Nephron progenitor cell (in vitro differentiated cells): ENCODE results near the gene FAM3B.

Experiments
- DNase-seq: peaks from one replicate; pipeline ENCODE4 v3.0.0; 2021
- H3K27ac Mint-ChIP-seq: 2 replicates; pipeline ENCODE4 v1.8.0; 2021; ENCODE audit warnings: mild to moderate bottlenecking, moderate library complexity, mixed read lengths
- H3K27me3 Mint-ChIP-seq: 2 replicates; pipeline ENCODE4 v1.8.0; 2021; ENCODE audit warnings: mild to moderate bottlenecking, low read depth, mixed read lengths; ENCODE audit not compliant: poor library complexity
- H3K36me3 Mint-ChIP-seq: 2 replicates; pipeline ENCODE4 v1.8.0; 2021; ENCODE audit warnings: low read depth, mixed read lengths
- H3K4me1 Mint-ChIP-seq: 2 replicates; pipeline ENCODE4 v1.8.0; 2021; ENCODE audit warnings: mixed read lengths
- H3K4me3 Mint-ChIP-seq: 2 replicates; pipeline ENCODE4 v1.8.0; 2021; ENCODE audit warnings: mild to moderate bottlenecking, moderate library complexity, mixed read lengths
- H3K9me3 Mint-ChIP-seq: 2 replicates; pipeline ENCODE4 v1.8.0; 2021; ENCODE audit warnings: mild to moderate bottlenecking, moderate library complexity, mixed read lengths
- TF ChIP-seq, protein P1 (sequence below): fragments of 200-600 bp; sonication (generic); IDR thresholded peaks from 2 replicates; pipeline ENCODE4 v1.5.0; 2021; ENCODE audit warnings: antibody characterized with exemption

Gene FAM3B

GRCh38 chr21:41363370-41364270 is 47.0 kb downstream of the FAM3B start:
- H3K36me3 Mint-ChIP-seq, result no peaks in the 10 kb centered on the region
- no peaks in the 10 kb centered on the region for H3K9me3 Mint-ChIP-seq
- no peak overlapping the region for H3K4me3 Mint-ChIP-seq
- H3K4me1 Mint-ChIP-seq, result peaks cover 22% of the 10 kb centered on the region
- H3K27me3 Mint-ChIP-seq, result peaks cover 19% of the 10 kb centered on the region
- TF ChIP-seq, protein P1, sequence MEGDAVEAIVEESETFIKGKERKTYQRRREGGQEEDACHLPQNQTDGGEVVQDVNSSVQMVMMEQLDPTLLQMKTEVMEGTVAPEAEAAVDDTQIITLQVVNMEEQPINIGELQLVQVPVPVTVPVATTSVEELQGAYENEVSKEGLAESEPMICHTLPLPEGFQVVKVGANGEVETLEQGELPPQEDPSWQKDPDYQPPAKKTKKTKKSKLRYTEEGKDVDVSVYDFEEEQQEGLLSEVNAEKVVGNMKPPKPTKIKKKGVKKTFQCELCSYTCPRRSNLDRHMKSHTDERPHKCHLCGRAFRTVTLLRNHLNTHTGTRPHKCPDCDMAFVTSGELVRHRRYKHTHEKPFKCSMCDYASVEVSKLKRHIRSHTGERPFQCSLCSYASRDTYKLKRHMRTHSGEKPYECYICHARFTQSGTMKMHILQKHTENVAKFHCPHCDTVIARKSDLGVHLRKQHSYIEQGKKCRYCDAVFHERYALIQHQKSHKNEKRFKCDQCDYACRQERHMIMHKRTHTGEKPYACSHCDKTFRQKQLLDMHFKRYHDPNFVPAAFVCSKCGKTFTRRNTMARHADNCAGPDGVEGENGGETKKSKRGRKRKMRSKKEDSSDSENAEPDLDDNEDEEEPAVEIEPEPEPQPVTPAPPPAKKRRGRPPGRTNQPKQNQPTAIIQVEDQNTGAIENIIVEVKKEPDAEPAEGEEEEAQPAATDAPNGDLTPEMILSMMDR, result no peak
- DNase-seq, result no peak
- H3K27ac Mint-ChIP-seq, result no peak overlapping the region

DNA sequence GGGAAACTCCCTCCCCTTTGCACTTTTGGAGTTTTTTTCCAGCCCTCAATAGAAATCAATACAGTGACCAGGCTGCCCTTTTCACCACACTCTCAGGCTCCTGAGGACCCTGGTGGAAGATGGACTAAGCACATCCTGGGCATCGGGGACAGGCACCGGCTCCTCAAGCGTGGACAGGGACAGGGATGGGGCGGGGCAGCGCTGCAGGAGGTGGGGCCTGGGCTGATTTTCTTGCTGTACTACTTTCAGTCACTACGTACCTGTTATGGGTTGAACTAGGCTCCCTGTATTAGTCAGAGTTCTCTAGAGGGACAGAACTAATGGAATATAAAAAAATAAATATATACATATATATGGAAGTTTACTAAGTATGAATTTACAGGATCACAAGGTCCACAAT is 47.7 kb downstream of the FAM3B start:
- Mint-ChIP-seq H3K27me3 (peaks cover 19% of the 10 kb centered on the region), H3K4me1 (peaks cover 29% of the 10 kb centered on the region), H3K36me3 (no peaks in the 10 kb centered on the region), H3K9me3 (no peaks in the 10 kb centered on the region), H3K27ac (no peak overlapping the region), H3K4me3 (no peak overlapping the region)
- DNase-seq, result no peak
- TF ChIP-seq, protein P1, result no peak

- H3K36me3 Mint-ChIP-seq, result no peaks in the 10 kb centered on the region
- H3K27ac Mint-ChIP-seq, result no peak overlapping the region
- H3K4me3 Mint-ChIP-seq, result no peak overlapping the region
- no peak for DNase-seq
- no peaks in the 10 kb centered on the region for H3K9me3 Mint-ChIP-seq
- TF ChIP-seq, protein P1, result no peak
- peaks cover 17% of the 10 kb centered on the region for H3K27me3 Mint-ChIP-seq
- H3K4me1 Mint-ChIP-seq, result peaks cover 31% of the 10 kb centered on the region
Observed at GRCh38 chr21:41365377-41366107, 48.9 kb downstream of the FAM3B start.

- no peak overlapping the region for H3K27ac Mint-ChIP-seq
- H3K4me3 Mint-ChIP-seq, result no peak overlapping the region
- no peaks in the 10 kb centered on the region for H3K36me3 Mint-ChIP-seq
- peaks cover 36% of the 10 kb centered on the region for H3K4me1 Mint-ChIP-seq
- DNase-seq, result no peak
- TF ChIP-seq, protein P1, result no peak
- H3K27me3 Mint-ChIP-seq, result peaks cover 20% of the 10 kb centered on the region
- no peaks in the 10 kb centered on the region for H3K9me3 Mint-ChIP-seq
Observed at GRCh38 chr21:41366522-41367151, 50.0 kb downstream of the FAM3B start.

DNA sequence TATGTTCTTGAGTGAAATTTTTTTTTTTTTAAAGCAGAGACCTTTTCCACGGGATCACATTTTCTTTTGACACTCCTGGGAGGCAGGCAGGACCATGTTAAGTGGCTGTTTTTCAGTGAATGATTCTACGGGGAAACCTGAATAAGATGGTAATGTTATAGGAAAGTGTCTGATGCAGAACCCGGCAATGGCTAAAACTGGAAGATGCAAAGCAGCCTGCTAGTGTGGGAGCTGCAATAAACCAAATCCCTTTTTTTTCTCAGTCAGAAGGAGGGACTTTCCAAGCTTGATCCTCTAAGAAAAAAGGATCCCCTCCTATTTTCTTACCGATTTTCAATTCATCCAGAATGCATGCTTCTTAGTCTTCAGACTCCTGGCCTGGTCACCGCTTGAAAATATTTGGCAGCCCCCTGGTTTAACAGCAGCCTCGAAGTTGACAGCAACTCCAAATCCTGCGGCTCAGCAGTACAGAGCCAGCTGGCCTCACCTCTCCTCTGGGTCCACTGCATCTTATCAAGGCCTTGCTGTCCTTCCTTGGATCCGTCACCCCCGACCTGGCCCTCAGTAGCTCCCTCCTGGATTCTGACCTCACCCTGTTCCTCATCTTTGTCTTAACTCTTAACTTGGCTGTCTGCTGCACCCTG is 50.8 kb downstream of the FAM3B start:
- peaks cover 20% of the 10 kb centered on the region for H3K27me3 Mint-ChIP-seq
- no peak overlapping the region for H3K27ac Mint-ChIP-seq
- H3K4me3 Mint-ChIP-seq, result no peak overlapping the region
- no peaks in the 10 kb centered on the region for H3K9me3 Mint-ChIP-seq
- DNase-seq, result no peak
- no peaks in the 10 kb centered on the region for H3K36me3 Mint-ChIP-seq
- TF ChIP-seq, protein P1, result no peak
- H3K4me1 Mint-ChIP-seq, result peaks cover 36% of the 10 kb centered on the region
